Measurements from ENCODE around the gene IPO13.

IPO13 gene

GRCh38 chr1:43997295-43997999 is 50.7 kb downstream of the IPO13 start:
- H3K4me3 ChIP-seq (ENCODE audit: insufficient read length, low read depth): no peak overlapping the region

GRCh38 chr1:43998000-43998378 is 51.2 kb downstream of the IPO13 start:
- no peak for DNase-seq (ENCODE audit: low read depth, low spot score)
- Histone ChIP-seq H3K4me1 (ENCODE audit: insufficient read depth, insufficient read length) (peaks cover 23% of the 10 kb centered on the region), H3K36me3 (ENCODE audit: insufficient read depth, insufficient read length, low read length) (peaks cover 42% of the 10 kb centered on the region), H3K4me3 (ENCODE audit: insufficient read length, low read depth) (no peak overlapping the region), H3K9ac (ENCODE audit: insufficient read length, low read depth) (no peak overlapping the region), H3K27me3 (ENCODE audit: insufficient read depth, insufficient read length) (no peaks in the 10 kb centered on the region), H3K9me3 (ENCODE audit: insufficient read depth, low read length) (no peaks in the 10 kb centered on the region)
- TF ChIP-seq SUZ12 (IDR thresholded peaks at IDR 0.05; ENCODE audit: extremely low read depth, insufficient read depth, insufficient read length) (no peak), YY1 (IDR thresholded peaks at IDR 0.05; ENCODE audit: insufficient read depth, insufficient read length) (no peak), ZNF274 (IDR thresholded peaks at IDR 0.05; ENCODE audit: low read depth, low read length) (no peak)

More at GRCh38 chr1:43997295-43997999, 50.7 kb downstream of the IPO13 start:
- H3K36me3 ChIP-seq (ENCODE audit: insufficient read depth, insufficient read length, low read length): peaks cover 39% of the 10 kb centered on the region
- H3K9ac ChIP-seq (ENCODE audit: insufficient read length, low read depth): peak overlapping the region; percentile 27
- H3K4me1 ChIP-seq (ENCODE audit: insufficient read depth, insufficient read length): peaks cover 28% of the 10 kb centered on the region
- TF ChIP-seq SUZ12 (IDR thresholded peaks at IDR 0.05; ENCODE audit: extremely low read depth, insufficient read depth, insufficient read length) (no peak), ZNF274 (IDR thresholded peaks at IDR 0.05; ENCODE audit: low read depth, low read length) (no peak), YY1 (IDR thresholded peaks at IDR 0.05; ENCODE audit: insufficient read depth, insufficient read length) (no peak)
- no peaks in the 10 kb centered on the region for H3K9me3 ChIP-seq (ENCODE audit: insufficient read depth, low read length)
- DNase-seq (ENCODE audit: low read depth, low spot score): no peak
- H3K27me3 ChIP-seq (ENCODE audit: insufficient read depth, insufficient read length): no peaks in the 10 kb centered on the region

GRCh38 chr1:43999455-43999854 is 52.7 kb downstream of the IPO13 start:
- Histone ChIP-seq H3K4me1 (ENCODE audit: insufficient read depth, insufficient read length) (peaks cover 23% of the 10 kb centered on the region), H3K9ac (ENCODE audit: insufficient read length, low read depth) (no peak overlapping the region), H3K27me3 (ENCODE audit: insufficient read depth, insufficient read length) (no peaks in the 10 kb centered on the region), H3K9me3 (ENCODE audit: insufficient read depth, low read length) (no peaks in the 10 kb centered on the region), H3K36me3 (ENCODE audit: insufficient read depth, insufficient read length, low read length) (peaks cover 42% of the 10 kb centered on the region), H3K4me3 (ENCODE audit: insufficient read length, low read depth) (no peak overlapping the region)
- TF ChIP-seq YY1 (IDR thresholded peaks at IDR 0.05; ENCODE audit: insufficient read depth, insufficient read length) (no peak), SUZ12 (IDR thresholded peaks at IDR 0.05; ENCODE audit: extremely low read depth, insufficient read depth, insufficient read length) (no peak), ZNF274 (IDR thresholded peaks at IDR 0.05; ENCODE audit: low read depth, low read length) (no peak)
- DNase-seq (ENCODE audit: low read depth, low spot score): no peak

GRCh38 chr1:44000122-44000665 is 53.4 kb downstream of the IPO13 start:
- H3K36me3 ChIP-seq (ENCODE audit: insufficient read depth, insufficient read length, low read length): peaks cover 47% of the 10 kb centered on the region
- H3K4me3 ChIP-seq (ENCODE audit: insufficient read length, low read depth): no peak overlapping the region
- no peak for DNase-seq (ENCODE audit: low read depth, low spot score)
- H3K9ac ChIP-seq (ENCODE audit: insufficient read length, low read depth): no peak overlapping the region
- TF ChIP-seq SUZ12 (IDR thresholded peaks at IDR 0.05; ENCODE audit: extremely low read depth, insufficient read depth, insufficient read length): no peak
- TF ChIP-seq YY1 (IDR thresholded peaks at IDR 0.05; ENCODE audit: insufficient read depth, insufficient read length): no peak
- TF ChIP-seq ZNF274 (IDR thresholded peaks at IDR 0.05; ENCODE audit: low read depth, low read length): no peak
- peaks cover 18% of the 10 kb centered on the region for H3K4me1 ChIP-seq (ENCODE audit: insufficient read depth, insufficient read length)
- no peaks in the 10 kb centered on the region for H3K27me3 ChIP-seq (ENCODE audit: insufficient read depth, insufficient read length)
- no peaks in the 10 kb centered on the region for H3K9me3 ChIP-seq (ENCODE audit: insufficient read depth, low read length)

- Histone ChIP-seq H3K4me3 (ENCODE audit: insufficient read length, low read depth) (no peak overlapping the region), H3K4me1 (ENCODE audit: insufficient read depth, insufficient read length) (peaks cover 15% of the 10 kb centered on the region), H3K9ac (ENCODE audit: insufficient read length, low read depth) (no peak overlapping the region), H3K36me3 (ENCODE audit: insufficient read depth, insufficient read length, low read length) (peaks cover 46% of the 10 kb centered on the region), H3K27me3 (ENCODE audit: insufficient read depth, insufficient read length) (no peaks in the 10 kb centered on the region), H3K9me3 (ENCODE audit: insufficient read depth, low read length) (no peaks in the 10 kb centered on the region)
- no peak for DNase-seq (ENCODE audit: low read depth, low spot score)
- TF ChIP-seq YY1 (IDR thresholded peaks at IDR 0.05; ENCODE audit: insufficient read depth, insufficient read length): no peak
Observed at GRCh38 chr1:44002165-44002564, 55.4 kb downstream of the IPO13 start.

- H3K36me3 ChIP-seq (ENCODE audit: insufficient read depth, insufficient read length, low read length): peaks cover 45% of the 10 kb centered on the region
- TF ChIP-seq SUZ12 (IDR thresholded peaks at IDR 0.05; ENCODE audit: extremely low read depth, insufficient read depth, insufficient read length) (no peak), ZNF274 (IDR thresholded peaks at IDR 0.05; ENCODE audit: low read depth, low read length) (no peak), YY1 (IDR thresholded peaks at IDR 0.05; ENCODE audit: insufficient read depth, insufficient read length) (no peak)
- no peaks in the 10 kb centered on the region for H3K9me3 ChIP-seq (ENCODE audit: insufficient read depth, low read length)
- H3K4me1 ChIP-seq (ENCODE audit: insufficient read depth, insufficient read length): peaks cover 10% of the 10 kb centered on the region
- no peak overlapping the region for H3K4me3 ChIP-seq (ENCODE audit: insufficient read length, low read depth)
- no peaks in the 10 kb centered on the region for H3K27me3 ChIP-seq (ENCODE audit: insufficient read depth, insufficient read length)
- no peak overlapping the region for H3K9ac ChIP-seq (ENCODE audit: insufficient read length, low read depth)
- no peak for DNase-seq (ENCODE audit: low read depth, low spot score)
Observed at GRCh38 chr1:44002606-44003157, 55.9 kb downstream of the IPO13 start.

GRCh38 chr1:44008259-44008658 is 61.5 kb downstream of the IPO13 start:
- H3K27me3 ChIP-seq (ENCODE audit: insufficient read depth, insufficient read length): no peaks in the 10 kb centered on the region
- no peak overlapping the region for H3K4me3 ChIP-seq (ENCODE audit: insufficient read length, low read depth)
- no peak for DNase-seq (ENCODE audit: low read depth, low spot score)
- H3K9me3 ChIP-seq (ENCODE audit: insufficient read depth, low read length): no peaks in the 10 kb centered on the region
- peaks cover 25% of the 10 kb centered on the region for H3K36me3 ChIP-seq (ENCODE audit: insufficient read depth, insufficient read length, low read length)
- peaks cover 19% of the 10 kb centered on the region for H3K4me1 ChIP-seq (ENCODE audit: insufficient read depth, insufficient read length)
- no peak overlapping the region for H3K9ac ChIP-seq (ENCODE audit: insufficient read length, low read depth)
- TF ChIP-seq ZNF274 (IDR thresholded peaks at IDR 0.05; ENCODE audit: low read depth, low read length) (no peak), YY1 (IDR thresholded peaks at IDR 0.05; ENCODE audit: insufficient read depth, insufficient read length) (no peak), SUZ12 (IDR thresholded peaks at IDR 0.05; ENCODE audit: extremely low read depth, insufficient read depth, insufficient read length) (no peak)

Measured in NT2/D1 (cell line).